CD4-positive, alpha-beta T cell treated with Interferon alpha-2 for 1 hour (primary cell): ENCODE measurements around the gene MMP27.

Experiments used
- DNase-seq, 2 donors: peaks; one replicate each; pipeline ENCODE4 v3.0.0-alpha.2; 2020 to 2022

The MMP27 gene

DNA sequence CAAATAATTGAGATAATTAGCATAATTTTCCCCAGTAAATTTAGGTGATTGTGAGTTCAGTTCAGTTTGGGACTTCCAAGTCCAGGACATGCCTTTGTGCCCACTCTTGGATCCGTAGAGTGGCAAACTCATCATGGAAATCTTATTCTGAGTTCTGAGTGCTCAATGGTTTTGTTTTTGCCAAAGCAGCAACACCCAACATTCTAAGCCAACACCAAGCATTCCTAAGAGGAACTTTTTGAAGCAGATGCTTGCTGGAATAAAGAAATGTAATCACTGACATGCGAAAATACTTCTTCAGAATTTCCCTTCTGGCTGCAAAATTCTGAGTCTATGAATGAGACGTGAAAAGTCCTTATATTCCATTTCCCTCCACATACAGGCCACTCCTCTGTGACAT lies 10.4 kb downstream of the MMP27 start:
- no peak for DNase-seq

DNA sequence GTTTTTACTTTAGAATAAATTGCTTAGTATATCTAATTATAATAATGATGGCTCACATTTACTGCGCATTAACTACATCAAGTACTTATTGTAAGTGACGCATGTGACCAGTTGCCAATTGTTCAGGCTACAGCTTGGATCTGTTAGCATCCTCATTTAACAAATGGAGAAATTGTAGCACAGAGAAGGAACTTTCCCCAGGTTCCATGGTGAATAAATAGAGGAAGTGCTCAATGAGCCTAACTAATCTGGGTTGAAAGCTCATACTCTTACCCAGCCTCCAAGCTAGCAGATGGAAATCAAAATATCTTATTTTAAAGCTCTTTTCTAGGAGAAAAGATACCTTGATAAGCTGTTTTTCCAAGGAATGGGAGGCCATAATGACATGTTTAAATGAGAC lies 19.8 kb downstream of the MMP27 start:
- no peak for DNase-seq

DNA sequence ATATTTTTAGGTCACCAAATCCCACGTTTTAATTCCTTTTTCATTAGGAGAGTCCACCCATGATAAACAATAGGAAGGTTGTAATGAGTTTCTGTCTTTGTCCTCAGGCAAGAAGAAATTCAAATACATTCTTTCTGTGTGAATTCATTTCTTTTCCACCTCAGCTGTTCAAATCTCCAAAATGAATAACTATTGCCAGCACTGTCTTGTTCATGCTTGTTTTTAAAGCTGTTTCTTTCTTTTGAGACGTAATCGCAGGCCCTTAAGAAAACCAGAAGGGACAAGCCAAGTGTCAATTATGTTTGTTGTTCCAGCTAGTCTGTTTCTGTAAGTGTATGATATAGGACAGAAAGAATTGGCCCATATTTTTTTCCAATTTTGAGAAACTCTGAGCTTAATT lies 20.2 kb downstream of the MMP27 start:
- DNase-seq: no peak

DNA sequence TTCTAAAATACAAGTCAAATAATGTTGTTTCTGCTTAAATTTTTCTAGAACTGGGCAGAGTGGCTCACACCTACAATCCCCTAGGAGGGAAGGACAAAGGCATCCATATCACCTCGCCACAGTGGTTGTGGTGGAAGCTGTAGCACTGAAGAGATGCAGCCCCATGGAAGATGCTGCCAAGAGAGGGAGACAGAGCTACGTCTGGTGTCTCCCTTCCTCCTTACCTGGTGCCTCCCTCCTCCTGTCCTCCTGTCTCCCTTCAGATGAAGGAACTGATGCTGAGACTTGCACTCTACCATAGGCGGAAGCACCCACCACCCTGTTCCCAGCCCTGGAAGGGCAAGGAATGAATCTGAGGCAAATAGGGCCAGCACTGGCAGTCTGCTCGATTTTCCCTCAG lies 22.3 kb downstream of the MMP27 start:
- no peak for DNase-seq

DNA sequence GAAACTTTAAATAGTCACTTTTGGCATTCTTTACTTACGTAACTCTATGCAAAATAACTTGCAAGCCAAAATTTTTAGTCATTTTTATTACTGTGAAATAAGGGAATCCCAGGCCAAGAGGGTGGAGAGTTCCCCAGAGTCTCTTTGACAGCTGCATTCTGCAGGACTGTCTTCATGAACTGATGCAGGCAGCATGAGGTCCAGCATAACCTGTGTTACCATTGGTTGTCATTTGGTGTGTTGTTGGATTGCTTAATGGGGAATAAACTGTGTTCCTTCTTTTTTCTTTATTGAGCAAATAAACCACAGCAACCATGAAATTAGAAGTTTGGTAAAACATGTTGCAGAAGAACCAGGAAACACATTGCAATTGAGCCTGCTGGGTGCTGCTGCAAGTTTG lies 24.6 kb downstream of the MMP27 start:
- DNase-seq: peak in 1 of 2 donors; percentile 8

- DNase-seq: no peak
Measured at GRCh38 chr11:102678022-102678421, 27.5 kb downstream of the MMP27 start.

DNA sequence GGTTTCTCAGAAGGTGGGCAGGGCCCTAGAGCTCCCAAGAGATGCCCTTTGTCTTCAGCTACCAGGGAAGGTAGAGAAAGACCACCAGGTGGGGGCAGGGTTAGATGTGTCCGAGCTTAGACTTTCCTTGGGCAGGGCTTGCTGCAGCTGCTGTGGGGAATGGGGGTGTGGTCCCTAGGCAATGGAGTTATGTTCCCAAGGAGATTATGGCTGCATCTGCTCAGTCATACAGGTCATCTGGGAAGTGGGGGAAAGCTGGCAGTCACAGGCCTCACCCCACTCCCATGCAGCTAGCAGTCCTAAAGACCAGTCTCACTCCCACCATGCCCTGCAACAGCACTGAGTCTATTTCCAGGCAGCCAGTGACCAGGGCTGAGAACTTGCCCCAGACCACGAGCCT lies 29.5 kb downstream of the MMP27 start:
- no peak for DNase-seq

GRCh38 chr11:102669664-102670063 lies 35.9 kb downstream of the MMP27 start:
- DNase-seq: no peak

DNA sequence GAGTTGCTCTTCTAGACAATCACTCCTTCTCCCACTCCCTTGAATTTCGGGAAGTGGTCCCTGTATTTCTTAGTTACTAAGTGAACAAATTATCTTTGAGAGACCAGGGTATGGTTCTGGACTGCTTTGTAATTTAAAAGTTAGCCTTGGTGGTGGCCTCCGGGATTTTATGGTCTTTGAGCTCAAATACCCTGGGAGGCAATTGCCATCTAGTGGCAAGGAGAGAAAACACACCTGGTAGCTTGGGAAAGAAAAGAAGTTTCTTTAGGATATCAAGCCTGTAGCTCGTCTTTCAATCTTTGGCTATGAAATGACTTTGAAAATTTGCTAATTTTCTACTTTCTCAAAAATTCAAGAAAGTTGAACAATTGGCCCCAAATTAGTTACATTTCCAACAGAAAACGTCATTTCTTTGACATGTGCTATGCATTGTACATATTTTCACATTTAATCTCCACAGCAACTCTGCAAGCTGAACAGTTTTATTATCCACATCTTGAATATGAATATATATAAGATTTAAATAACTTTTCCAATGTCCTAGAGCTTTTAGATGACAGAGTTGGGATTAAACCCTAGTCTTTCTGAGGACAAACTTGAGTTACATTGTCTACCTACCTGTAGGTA lies 39.1 kb downstream of the MMP27 start:
- peak in 1 of 2 donors; percentile 48 for DNase-seq

GRCh38 chr11:102664001-102664752 lies 41.4 kb downstream of the MMP27 start:
- peak in 1 of 2 donors; percentile 18 for DNase-seq

DNA sequence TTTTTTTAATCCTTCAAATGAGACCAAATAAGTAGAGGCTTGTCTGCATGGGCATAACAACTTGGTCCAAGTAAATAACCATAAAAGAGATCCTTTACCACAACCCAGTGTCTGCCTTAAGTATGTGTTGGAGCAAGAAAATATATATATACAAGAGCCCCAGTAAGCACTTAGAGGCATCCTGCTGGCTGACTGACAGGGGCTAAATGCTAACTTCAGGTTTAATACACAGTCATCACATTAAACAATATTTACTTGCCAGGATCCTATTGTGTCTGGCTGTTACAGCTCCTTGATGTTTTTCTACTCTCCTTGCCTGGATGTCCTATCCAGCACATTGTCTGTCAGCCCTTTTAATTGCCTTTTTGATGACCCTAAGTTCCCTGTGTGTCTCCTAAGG lies 43.0 kb downstream of the MMP27 start:
- no peak for DNase-seq

DNA sequence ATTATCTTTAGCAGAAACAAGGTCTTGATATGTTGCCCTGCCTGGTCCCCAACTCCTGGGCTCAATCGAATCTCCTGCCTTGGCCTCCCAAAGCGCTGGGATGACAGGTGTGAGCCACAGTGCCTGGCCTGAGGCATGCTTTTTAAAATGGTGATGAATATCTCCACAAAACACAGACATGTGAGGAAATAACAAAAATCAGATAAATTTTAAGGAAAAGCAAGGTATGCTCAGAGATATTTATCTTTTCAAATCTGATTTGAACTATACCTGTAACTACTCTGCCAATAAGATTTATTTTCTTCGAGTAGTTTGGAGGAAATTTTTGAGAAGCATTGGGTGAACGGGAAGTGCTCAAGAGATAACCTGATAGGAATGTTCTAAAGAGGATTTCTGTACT lies 44.5 kb downstream of the MMP27 start:
- DNase-seq: no peak

DNA sequence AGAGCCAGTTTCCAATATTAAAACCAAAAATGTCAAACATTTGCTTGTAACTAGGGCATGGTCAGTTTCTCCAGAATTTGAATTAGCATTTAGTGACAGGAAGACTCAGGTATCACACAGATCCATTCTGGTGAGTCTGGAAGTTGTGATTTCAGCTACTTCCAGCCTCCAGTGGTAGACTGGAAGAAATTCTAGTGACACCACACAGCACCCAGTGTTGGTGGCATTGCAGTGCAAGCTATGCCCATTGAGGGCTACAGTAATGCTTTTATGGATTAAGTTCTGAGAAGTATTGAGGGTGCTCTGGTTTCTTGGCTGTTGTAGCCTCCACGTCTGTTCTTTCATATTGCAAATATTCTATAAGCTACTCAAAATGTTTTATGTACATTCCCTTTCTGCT lies 49.0 kb downstream of the MMP27 start:
- DNase-seq: no peak

DNA sequence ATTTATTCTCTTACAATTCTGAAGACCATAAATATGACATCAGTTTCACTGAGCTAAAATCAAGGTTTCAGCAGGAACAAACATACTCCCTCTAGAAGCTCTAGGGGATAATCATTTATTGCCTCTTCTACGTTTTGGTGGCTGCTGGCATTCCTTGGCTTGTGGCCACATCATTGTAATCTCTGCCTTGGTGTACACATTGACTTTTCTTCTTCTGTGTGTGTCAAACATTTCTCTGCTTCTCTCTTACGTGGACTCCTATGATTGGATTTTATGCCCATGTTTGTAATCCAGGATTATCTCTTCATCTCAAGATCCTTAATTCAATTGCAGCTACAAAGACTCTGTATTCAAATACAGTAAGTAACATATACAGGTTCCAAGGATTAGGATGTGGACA lies 50.0 kb downstream of the MMP27 start:
- no peak for DNase-seq

DNA sequence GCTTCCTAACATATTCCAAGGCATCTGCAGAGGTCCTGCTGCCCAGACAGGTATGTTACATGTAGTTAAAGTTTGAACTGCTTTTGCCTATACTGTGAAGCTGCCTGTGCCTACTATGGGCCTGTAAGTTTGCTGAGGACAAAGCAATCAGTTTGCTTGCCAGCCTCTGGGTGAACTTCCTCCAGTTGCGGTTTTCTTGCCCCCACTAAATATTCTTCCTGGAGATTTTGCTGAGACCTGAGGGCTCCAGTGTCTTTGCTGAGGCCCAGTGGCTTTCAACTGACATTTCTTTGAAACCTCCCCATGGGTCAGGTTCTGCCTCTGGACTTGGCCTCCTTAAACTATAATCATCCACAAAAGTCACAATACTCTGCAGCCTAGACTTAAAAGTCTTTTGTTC lies 50.8 kb downstream of the MMP27 start:
- no peak for DNase-seq

DNA sequence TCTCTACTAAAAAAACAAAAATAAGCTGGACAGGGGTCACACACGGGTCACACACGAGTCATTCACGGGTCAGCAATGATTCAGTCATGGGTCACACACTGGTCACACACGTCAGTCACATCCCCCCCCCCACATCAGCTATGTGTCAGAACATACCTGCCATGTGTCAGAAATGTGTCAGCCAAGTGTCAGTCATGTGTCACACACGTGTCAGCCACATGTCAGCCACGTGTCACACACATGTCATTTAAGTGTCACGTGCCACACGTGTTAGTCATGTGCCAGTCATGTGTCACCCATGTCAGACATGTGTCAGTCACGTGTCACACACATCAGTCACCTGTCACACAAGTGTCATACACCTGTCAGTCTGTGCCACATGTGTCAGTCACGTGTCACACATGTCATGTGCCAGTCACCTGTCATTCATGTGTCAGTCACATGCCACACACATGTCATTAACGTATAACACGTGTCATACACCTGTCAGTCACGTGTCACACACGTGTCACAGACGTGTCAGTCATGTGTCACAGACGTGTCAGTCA lies 51.8 kb downstream of the MMP27 start:
- no peak for DNase-seq

DNA sequence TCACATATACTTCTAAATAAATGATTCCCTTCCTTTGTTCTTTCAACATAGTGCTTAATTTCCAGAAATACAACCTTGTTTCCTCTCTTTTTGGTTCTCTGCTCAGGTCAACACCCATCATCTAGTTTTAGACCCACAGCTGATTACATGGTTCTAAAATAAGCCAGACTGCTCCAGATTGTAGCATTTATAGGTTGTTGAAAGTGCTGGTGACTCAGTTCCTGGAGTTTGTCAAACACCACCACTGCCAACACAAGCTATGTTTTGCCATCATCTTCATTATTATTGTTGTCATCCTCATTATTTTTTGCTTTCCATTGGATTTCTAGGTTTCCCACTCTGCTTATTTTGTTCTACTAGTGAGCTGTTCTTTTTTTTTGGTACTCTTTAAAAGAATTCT lies 58.1 kb downstream of the MMP27 start:
- no peak for DNase-seq

GRCh38 chr11:102643941-102644340 lies 61.6 kb downstream of the MMP27 start:
- no peak for DNase-seq
